SH-SY5Y (cell line): ENCODE data around the gene PLRG1.

Experiments used
- GATA2 ChIP-seq: IDR thresholded peaks from 2 replicates; pipeline ENCODE4 v1.6.1; 2011; ENCODE audit warnings: mild to moderate bottlenecking, low read depth, low read length
- GATA3 ChIP-seq: IDR thresholded peaks from 2 replicates; pipeline ENCODE4 v1.6.1; 2011; ENCODE audit warnings: low read depth, mild to moderate bottlenecking, low read length, moderate library complexity

GRCh38 chr4:154574311-154574710, 24.1 kb upstream of the PLRG1 start:
- TF ChIP-seq GATA3 (no peak), GATA2 (no peak)
